ENCODE results near the gene LRGUK.
A peak's percentile ranks its signal among the peaks of the same experiment; 100 is the strongest.
"Not testable (repeated sequence)": the region's sequence is repeated elsewhere in the genome, so short reads cannot be mapped to it uniquely, and the experiment has no call there.

The LRGUK gene

DNA sequence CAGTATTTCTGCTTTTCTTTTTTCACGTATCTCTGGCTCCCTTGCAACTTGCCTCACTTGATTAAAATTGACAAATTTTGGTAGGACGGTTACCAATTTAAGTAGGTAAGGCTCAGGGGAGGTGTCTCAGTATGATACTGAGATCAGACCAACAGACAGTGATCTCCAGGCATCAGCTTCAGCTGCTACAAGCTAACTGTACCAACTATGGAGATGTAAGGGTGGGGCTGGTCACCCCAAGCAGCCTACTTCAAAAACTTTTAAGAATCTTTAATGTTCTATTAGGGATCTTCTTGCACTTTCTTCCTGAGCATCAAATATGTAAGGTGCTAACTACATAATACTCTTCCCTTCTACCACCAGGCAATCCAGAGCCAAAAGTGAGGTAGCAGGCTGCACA, 162.7 kb downstream of the LRGUK start:
- Histone ChIP-seq H3K9ac (no peak overlapping the region), H3K4me2 (no peak overlapping the region), H3K9me3 (no peaks in the 10 kb centered on the region), H3K36me3 (peaks cover 17% of the 10 kb centered on the region), H4K20me1 (no peaks in the 10 kb centered on the region), H3K27me3 (no peaks in the 10 kb centered on the region), H3K27ac (no peak overlapping the region), H3K4me1 (peaks cover 29% of the 10 kb centered on the region), H3K4me3 (no peak overlapping the region)
- no peak for TF ChIP-seq Cebpa-rat (IDR thresholded peaks at IDR 0.05)

DNA sequence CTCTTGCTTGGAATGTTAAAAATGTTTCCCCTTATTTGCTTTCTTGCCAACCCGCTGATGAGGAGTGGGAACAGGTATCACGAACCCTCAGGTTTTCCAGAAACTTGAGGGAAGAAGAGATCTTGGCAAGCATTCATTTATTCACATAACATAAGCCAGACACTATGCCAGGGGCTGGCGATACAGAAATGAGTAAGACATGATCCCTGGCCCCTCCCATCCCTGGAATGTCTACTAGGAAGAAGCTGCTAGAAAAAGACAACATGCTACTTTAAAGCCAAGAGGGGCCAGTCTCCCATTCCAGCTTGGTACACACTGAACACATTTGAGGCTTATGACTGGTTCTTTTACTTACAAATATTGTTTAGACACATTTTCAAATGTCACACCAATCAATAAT, 163.1 kb downstream of the LRGUK start:
- no peak overlapping the region for H3K4me2 ChIP-seq
- H3K4me1 ChIP-seq: peaks cover 29% of the 10 kb centered on the region
- H3K27me3 ChIP-seq: no peaks in the 10 kb centered on the region
- no peak overlapping the region for H3K27ac ChIP-seq
- H3K9me3 ChIP-seq: 0 out of 2 replicates have a peak, but pooled peaks cover 3% of the 10 kb centered on the region
- TF ChIP-seq Cebpa-rat (IDR thresholded peaks at IDR 0.05): no peak
- no peak overlapping the region for H3K4me3 ChIP-seq
- H3K36me3 ChIP-seq: peaks cover 22% of the 10 kb centered on the region
- no peak overlapping the region for H3K9ac ChIP-seq
- no peaks in the 10 kb centered on the region for H4K20me1 ChIP-seq

DNA sequence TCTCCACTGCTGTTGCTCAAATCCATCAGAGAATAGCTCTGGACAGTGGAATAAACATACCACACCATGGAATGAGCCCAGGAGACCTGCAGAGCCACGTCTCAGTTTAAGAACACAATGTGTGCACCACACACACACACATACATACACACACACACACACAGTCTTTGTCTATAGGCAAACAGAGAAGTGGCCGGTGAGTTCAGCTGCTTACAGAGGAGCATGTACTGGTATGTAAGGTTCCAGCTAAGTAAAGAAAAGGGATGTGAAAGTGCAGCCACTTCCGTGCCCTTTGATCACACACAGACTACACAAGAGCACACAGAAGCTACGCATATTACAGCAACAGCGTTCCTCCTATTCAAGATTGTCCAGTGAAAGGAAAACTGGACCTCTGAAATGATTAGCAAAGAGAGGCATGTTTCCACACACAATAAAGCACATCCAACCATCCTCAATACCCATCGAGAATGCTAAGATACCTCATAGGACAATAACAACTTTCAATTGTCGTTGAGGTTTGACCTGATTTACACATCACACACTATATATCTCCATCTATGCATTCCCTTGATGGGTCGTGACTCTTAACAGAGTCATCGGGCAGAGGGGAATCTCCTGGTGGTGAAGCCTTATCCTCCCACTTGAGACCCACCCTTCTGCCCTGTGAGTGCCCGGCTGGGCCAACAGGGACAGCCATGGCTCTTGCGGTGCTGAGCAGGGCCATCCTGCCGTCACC, 166.0 kb downstream of the LRGUK start:
- no peaks in the 10 kb centered on the region for H3K27me3 ChIP-seq
- no peaks in the 10 kb centered on the region for H4K20me1 ChIP-seq
- peaks cover 46% of the 10 kb centered on the region for H3K36me3 ChIP-seq
- H3K4me2 ChIP-seq: peak overlapping the region; percentile 71
- peak overlapping the region; percentile 26; the same call in 1 of the 2 replicates for H3K9ac ChIP-seq
- H3K4me3 ChIP-seq: no peak overlapping the region
- peak overlapping the region; percentile 55; the same call in 1 of the 2 replicates for H3K27ac ChIP-seq
- no peak for TF ChIP-seq Cebpa-rat (IDR thresholded peaks at IDR 0.05)
- peaks cover 23% of the 10 kb centered on the region for H3K4me1 ChIP-seq
- peaks cover 10% of the 10 kb centered on the region; the same call in 1 of the 2 replicates for H3K9me3 ChIP-seq

DNA sequence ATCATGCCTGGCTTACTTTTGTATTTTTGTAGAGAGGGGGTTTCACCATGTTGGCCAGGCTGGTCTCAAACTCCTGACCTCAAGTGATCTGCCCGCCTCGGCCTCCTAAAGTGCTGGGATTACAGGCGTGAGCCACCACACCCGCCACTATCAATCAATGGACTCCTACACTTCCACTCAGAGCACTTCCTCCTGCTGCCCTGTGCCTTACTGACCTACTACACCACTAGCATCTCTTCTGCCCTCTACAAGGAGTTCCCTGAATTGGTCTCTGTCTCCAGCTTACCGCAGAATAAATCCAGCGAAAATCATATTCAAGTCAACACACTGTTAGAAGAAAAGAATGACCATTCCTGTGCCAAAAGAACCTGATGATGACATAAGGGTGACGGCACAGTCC, 168.8 kb downstream of the LRGUK start:
- H3K4me1 ChIP-seq: peaks cover 22% of the 10 kb centered on the region
- H3K4me2 ChIP-seq, H3K9ac ChIP-seq, H3K27ac ChIP-seq, H4K20me1 ChIP-seq, H3K27me3 ChIP-seq, H3K4me3 ChIP-seq: not testable (repeated sequence)
- peaks cover 62% of the 10 kb centered on the region for H3K36me3 ChIP-seq
- peaks cover 10% of the 10 kb centered on the region; the same call in 1 of the 2 replicates for H3K9me3 ChIP-seq

DNA sequence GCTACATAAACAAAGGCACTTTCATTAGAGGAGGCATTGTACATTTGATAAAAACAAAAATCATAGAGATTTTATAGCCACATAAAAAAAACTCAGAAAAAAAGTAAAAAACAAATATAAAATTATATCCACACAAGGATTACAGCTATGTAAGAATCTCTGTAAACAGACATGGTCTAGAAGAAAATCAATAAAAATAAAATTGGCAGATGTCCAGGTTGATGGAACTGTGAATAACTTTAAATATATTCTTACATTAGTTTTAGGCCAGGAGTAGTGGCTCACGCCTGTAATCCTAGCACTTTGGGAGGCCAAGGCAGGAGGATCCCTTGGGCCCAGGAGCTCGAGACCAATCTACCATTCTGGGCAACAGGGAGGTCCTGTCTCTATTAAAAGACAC, 170.3 kb downstream of the LRGUK start:
- TF ChIP-seq Cebpa-rat (IDR thresholded peaks at IDR 0.05): no peak
- Histone ChIP-seq H3K27me3 (no peaks in the 10 kb centered on the region), H3K4me3 (no peak overlapping the region), H3K4me2 (no peak overlapping the region), H3K4me1 (peaks cover 18% of the 10 kb centered on the region), H3K27ac (no peak overlapping the region), H4K20me1 (no peaks in the 10 kb centered on the region), H3K36me3 (peaks cover 77% of the 10 kb centered on the region), H3K9me3 (peaks cover 10% of the 10 kb centered on the region; the same call in 1 of the 2 replicates), H3K9ac (no peak overlapping the region)

GRCh38 chr7:134298902-134299683, 172.0 kb downstream of the LRGUK start:
- TF ChIP-seq Cebpa-rat (IDR thresholded peaks at IDR 0.05): no peak
- H3K4me1 ChIP-seq: peaks cover 2% of the 10 kb centered on the region; the same call in 1 of the 2 replicates

DNA sequence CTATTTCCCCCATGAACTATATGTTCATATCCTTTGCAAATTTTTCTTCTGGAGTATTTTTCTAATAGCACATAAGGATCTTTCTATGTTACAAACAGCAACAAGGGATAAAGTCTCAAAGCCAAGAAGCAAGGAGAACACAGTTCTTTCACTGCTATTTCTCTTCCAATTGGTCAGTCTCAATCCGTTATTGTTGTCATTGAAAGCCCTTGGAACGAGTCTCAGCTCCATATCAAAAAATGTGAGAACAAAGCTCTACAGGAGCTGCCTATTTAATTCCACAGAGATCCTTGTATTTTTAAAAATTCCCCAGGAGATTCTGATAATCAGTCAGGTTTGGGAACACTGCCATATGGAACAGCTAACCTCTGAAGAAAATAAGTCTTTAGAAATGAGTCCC, 173.8 kb downstream of the LRGUK start:
- H3K4me1 ChIP-seq: no peaks in the 10 kb centered on the region

More at GRCh38 chr7:134298902-134299683, 172.0 kb downstream of the LRGUK start:
- H3K27ac ChIP-seq: no peak overlapping the region
- H3K9me3 ChIP-seq: peaks cover 10% of the 10 kb centered on the region; the same call in 1 of the 2 replicates
- H3K9ac ChIP-seq: no peak overlapping the region
- no peaks in the 10 kb centered on the region for H4K20me1 ChIP-seq
- H3K36me3 ChIP-seq: peaks cover 90% of the 10 kb centered on the region
- no peaks in the 10 kb centered on the region for H3K27me3 ChIP-seq
- H3K4me2 ChIP-seq: no peak overlapping the region
- no peak overlapping the region for H3K4me3 ChIP-seq

GRCh38 chr7:134301592-134301991, 174.5 kb downstream of the LRGUK start:
- H3K36me3 ChIP-seq: peaks cover 89% of the 10 kb centered on the region
- H3K4me1 ChIP-seq: no peaks in the 10 kb centered on the region
- TF ChIP-seq Cebpa-rat (IDR thresholded peaks at IDR 0.05): no peak
- H3K4me2 ChIP-seq: no peak overlapping the region
- no peaks in the 10 kb centered on the region for H4K20me1 ChIP-seq
- H3K27ac ChIP-seq: no peak overlapping the region
- H3K4me3 ChIP-seq: no peak overlapping the region
- no peaks in the 10 kb centered on the region for H3K27me3 ChIP-seq
- no peak overlapping the region for H3K9ac ChIP-seq
- no peaks in the 10 kb centered on the region for H3K9me3 ChIP-seq

More for the DNA sequence above, 173.8 kb downstream of the LRGUK start:
- Histone ChIP-seq H3K4me2 (no peak overlapping the region), H3K9ac (no peak overlapping the region), H3K9me3 (peaks cover under 1% of the 10 kb centered on the region; the same call in 1 of the 2 replicates), H3K4me3 (no peak overlapping the region), H3K27ac (no peak overlapping the region), H4K20me1 (no peaks in the 10 kb centered on the region), H3K27me3 (no peaks in the 10 kb centered on the region), H3K36me3 (peaks cover 90% of the 10 kb centered on the region)
- TF ChIP-seq Cebpa-rat (IDR thresholded peaks at IDR 0.05): no peak

GRCh38 chr7:134302120-134302519, 175.0 kb downstream of the LRGUK start:
- no peaks in the 10 kb centered on the region for H3K27me3 ChIP-seq
- no peak for TF ChIP-seq Cebpa-rat (IDR thresholded peaks at IDR 0.05)

DNA sequence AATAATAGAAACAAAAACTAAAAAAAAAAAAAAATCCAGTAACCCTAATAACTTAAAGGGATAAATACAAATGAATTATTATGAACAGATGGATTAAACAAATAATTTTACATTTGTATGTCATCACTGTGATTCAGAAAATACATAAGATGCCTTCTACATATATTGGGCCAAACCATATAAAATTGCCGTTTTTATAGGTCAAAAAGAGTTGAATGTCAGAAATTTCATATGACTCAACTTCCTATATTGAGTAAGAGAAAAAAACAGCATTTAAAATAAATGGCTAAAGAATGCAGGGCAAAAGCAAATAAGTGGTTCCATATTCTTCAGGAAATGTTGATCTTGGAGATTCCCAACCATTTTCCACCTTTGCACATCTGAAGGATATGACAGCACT, 180.2 kb downstream of the LRGUK start:
- Histone ChIP-seq H3K27me3 (no peaks in the 10 kb centered on the region), H3K27ac (no peak overlapping the region), H3K36me3 (peaks cover 73% of the 10 kb centered on the region), H3K4me2 (no peak overlapping the region), H4K20me1 (no peaks in the 10 kb centered on the region), H3K4me3 (no peak overlapping the region), H3K9ac (no peak overlapping the region), H3K9me3 (no peaks in the 10 kb centered on the region), H3K4me1 (no peaks in the 10 kb centered on the region)
- TF ChIP-seq Cebpa-rat (IDR thresholded peaks at IDR 0.05): no peak

More at GRCh38 chr7:134302120-134302519, 175.0 kb downstream of the LRGUK start:
- Histone ChIP-seq H3K27ac (no peak overlapping the region), H3K36me3 (peaks cover 86% of the 10 kb centered on the region), H3K4me2 (no peak overlapping the region), H4K20me1 (no peaks in the 10 kb centered on the region), H3K4me3 (no peak overlapping the region), H3K4me1 (no peaks in the 10 kb centered on the region), H3K9ac (no peak overlapping the region), H3K9me3 (no peaks in the 10 kb centered on the region)
